Thymus (tissue), 11 donors: ENCODE results near the gene ATP1B1. TPM values are rescaled to one million over a fixed set of nuclear protein-coding genes. Genes with fewer than 3 reads are reported as not detected.

ENCODE experiments used
- DNase-seq, 9 donors: peaks; one replicate each; pipeline ENCODE4 v3.0.0-alpha.2; 2013; ENCODE audit warnings: low spot score in 9 of 9, low read depth in 6 of 9, missing footprints in 1 of 9
- H3K27ac ChIP-seq, 2 donors: one replicate each; pipeline ENCODE4 v1.5.1; 2013; ENCODE audit warnings: control low read depth in 1 of 2, low read depth in 1 of 2, low read length in 1 of 2, mild to moderate bottlenecking in 1 of 2, moderate library complexity in 1 of 2
- H3K27me3 ChIP-seq, 2 donors: one replicate each; pipeline ENCODE4 v1.5.1; 2013; ENCODE audit warnings: low read length in 1 of 2; ENCODE audit not compliant: control insufficient read depth in 2 of 2, insufficient read depth in 1 of 2
- H3K36me3 ChIP-seq, 2 donors: one replicate each; pipeline ENCODE4 v1.5.1; 2013; ENCODE audit warnings: low read length in 1 of 2, mild to moderate bottlenecking in 1 of 2, moderate library complexity in 1 of 2; ENCODE audit not compliant: control insufficient read depth in 2 of 2, insufficient read depth in 2 of 2
- H3K4me1 ChIP-seq, 2 donors: one replicate each; pipeline ENCODE4 v1.5.1; 2013; ENCODE audit warnings: low read length in 2 of 2; ENCODE audit not compliant: control insufficient read depth in 2 of 2, insufficient read depth in 2 of 2
- H3K4me3 ChIP-seq, 2 donors: one replicate each; pipeline ENCODE4 v1.5.1; 2013; ENCODE audit warnings: low read length in 2 of 2, control low read depth in 1 of 2, mild to moderate bottlenecking in 1 of 2
- H3K9me3 ChIP-seq, 2 donors: one replicate each; pipeline ENCODE4 v1.5.1; 2013; ENCODE audit warnings: low read length in 1 of 2, mild to moderate bottlenecking in 1 of 2; ENCODE audit not compliant: control insufficient read depth in 2 of 2, insufficient read depth in 1 of 2
- WGBS: extraction: QIAGEN DNeasy Blood & Tissue Kit; methylation state at CpG from one replicate; pipeline ENCODE4 v1.1.7; 2013; 5-methylcytosine and 5-hydroxymethylcytosine counted together
- polyA plus RNA-seq: library from polyadenylated mRNA; stranded (reverse); fragments of 200-250 nt; gene quantifications from one replicate; pipeline ENCODE4 v1.2.3, GENCODE V29; 2013
- total RNA-seq: library from RNA; stranded (reverse); fragments of 120-200 nt; gene quantifications from one replicate; pipeline ENCODE4 v1.2.4, GENCODE V29; 2013
- donor health status: healthy.

Gene ATP1B1
- total and polyA plus RNA-seq, 2 donors, result 10.7 to 41.8 TPM

DNA sequence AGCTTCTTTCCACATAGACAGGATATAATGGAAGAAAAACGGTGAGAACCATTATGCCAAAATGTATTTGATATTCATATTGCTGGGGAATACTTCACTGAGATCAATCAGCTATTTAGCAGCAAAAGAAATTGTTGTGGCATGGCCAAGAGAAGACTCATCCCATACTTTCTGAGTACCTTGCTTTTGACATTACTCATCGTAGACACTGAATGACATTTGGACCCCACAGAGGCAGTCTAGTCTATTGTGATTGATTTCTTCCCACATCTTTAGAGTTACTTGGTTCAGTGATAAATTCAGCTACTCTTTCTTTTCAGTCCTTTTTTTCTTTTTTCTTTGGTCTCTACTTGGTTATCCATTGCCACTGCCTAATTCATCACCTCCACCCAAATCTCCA lies 22.1 kb downstream of the ATP1B1 start:
- Histone ChIP-seq H3K4me3 (no peak overlapping the region), H3K27ac (no peak overlapping the region), H3K9me3 (no peaks in the 10 kb centered on the region), H3K27me3 (no peaks in the 10 kb centered on the region), H3K4me1 (no peaks in the 10 kb centered on the region), H3K36me3 (no peaks in the 10 kb centered on the region)
- 98% methylated on average over 2 of the region's 2 CpGs for WGBS
- DNase-seq, result no peak

DNA sequence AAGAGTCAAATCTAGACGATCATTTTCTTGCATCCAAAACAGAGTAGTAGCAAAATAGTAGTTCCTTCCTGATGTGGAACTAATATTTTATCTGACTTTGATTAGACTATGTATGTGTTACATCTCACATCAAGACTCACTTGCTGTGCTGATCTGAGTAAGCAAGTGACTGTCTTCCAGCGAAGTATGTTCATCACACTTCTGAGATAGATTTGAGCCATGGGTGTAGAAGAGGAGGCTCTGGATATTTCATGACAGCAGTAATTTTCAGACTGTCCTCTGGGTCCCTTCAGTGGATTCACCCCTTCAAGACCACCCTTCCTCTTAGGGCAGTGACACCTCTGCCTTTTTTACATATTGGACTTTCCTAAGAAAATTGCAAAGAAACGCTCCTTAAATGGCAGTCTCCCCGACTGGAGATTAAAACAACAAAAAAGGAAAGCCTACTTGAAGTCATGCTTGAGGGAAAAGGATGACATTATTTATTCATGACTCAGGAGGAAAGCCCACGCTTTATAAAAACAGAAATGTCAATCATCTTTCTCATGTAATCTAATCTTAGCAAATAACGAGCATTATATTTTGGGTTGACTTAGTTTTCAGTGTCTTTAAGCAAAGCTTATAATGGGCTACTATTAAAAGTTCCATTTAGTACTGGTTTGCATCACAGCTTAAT lies 22.8 kb downstream of the ATP1B1 start:
- Histone ChIP-seq H3K9me3 (no peaks in the 10 kb centered on the region), H3K36me3 (no peaks in the 10 kb centered on the region), H3K27me3 (no peaks in the 10 kb centered on the region), H3K4me3 (no peak overlapping the region), H3K27ac (no peak overlapping the region), H3K4me1 (no peaks in the 10 kb centered on the region)
- 88% methylated on average over 6 of the region's 6 CpGs for WGBS
- no peak for DNase-seq

DNA sequence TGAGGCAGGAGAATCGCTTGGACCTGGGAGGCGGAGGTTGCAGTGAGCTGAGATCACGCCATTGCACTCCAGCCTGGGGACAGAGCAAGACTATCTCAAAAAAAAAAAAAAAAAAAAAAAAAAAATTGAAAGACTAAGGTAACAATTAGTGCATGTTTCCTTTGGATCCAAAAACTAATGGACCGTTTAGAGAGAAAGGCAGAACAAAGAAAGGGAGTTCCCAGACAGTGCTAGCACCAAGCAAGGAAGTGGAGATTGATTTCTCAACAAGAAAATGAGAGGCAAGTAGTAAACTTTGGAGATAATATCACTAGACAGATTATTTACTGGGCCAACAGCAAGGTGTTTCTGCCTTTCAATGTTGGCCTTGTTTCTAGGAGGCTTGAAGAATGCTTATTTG lies 24.2 kb downstream of the ATP1B1 start:
- WGBS, result 92% methylated on average over 4 of the region's 4 CpGs
- Histone ChIP-seq H3K9me3 (no peaks in the 10 kb centered on the region), H3K4me3 (no peak overlapping the region), H3K27me3 (no peaks in the 10 kb centered on the region), H3K27ac (no peak overlapping the region), H3K4me1 (no peaks in the 10 kb centered on the region), H3K36me3 (no peaks in the 10 kb centered on the region)
- no peak for DNase-seq

DNA sequence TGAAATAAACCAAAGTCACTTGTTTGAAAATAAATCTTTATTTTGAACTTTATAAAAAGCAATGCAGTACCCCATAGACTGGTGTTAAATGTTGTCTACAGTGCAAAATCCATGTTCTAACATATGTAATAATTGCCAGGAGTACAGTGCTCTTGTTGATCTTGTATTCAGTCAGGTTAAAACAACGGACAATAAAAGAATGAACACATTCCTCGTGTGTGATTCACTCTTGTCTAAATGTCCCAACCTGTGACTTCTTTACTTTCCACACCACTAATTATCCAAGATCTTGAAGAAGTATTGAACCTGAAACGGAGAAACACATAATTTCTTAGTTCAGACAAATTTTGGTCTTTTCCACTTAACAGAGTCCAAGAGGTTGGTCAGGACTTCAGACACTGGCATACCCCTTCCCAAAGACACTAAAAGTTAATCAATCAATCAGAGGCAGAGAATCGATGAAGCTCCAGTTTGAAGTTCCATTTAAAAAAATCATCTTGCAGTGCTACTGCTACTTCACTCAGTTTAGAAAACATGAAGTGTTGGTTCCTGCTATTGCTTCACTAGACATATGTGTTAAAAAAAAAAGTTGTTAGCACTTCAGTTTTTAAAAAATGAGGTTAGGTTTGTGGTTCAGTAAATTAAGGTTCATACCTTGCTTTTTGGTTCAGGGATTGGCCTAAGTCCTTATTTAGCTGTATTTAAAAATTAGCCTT lies 26.2 kb downstream of the ATP1B1 start:
- H3K9me3 ChIP-seq, result no peaks in the 10 kb centered on the region
- no peaks in the 10 kb centered on the region for H3K36me3 ChIP-seq
- no peaks in the 10 kb centered on the region for H3K27me3 ChIP-seq
- no peaks in the 10 kb centered on the region for H3K4me1 ChIP-seq
- H3K27ac ChIP-seq, result no peak overlapping the region
- 97% methylated on average over 4 of the region's 4 CpGs for WGBS
- no peak for DNase-seq
- H3K4me3 ChIP-seq, result no peak overlapping the region

DNA sequence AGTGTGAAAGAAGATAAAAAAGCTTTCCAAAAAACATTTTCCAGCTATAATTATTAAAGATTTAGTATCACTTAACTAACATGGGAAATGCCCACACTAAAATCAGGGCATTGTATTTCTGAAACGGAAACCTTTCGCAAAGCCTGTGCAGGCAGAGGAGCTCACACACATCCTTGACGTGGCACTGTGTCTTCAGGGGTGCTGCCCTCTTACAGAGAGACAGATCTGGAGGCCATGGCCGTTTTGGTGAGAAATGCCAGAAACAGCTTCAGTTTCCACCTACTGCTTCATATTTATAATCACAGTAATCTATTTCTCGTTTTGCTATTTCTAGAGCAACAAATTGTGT lies 26.7 kb downstream of the ATP1B1 start:
- no peak overlapping the region for H3K4me3 ChIP-seq
- no peak overlapping the region for H3K27ac ChIP-seq
- WGBS, result 92% methylated on average over 5 of the region's 5 CpGs
- no peaks in the 10 kb centered on the region for H3K27me3 ChIP-seq
- H3K36me3 ChIP-seq, result no peaks in the 10 kb centered on the region
- H3K4me1 ChIP-seq, result no peaks in the 10 kb centered on the region
- no peak for DNase-seq
- H3K9me3 ChIP-seq, result no peaks in the 10 kb centered on the region

DNA sequence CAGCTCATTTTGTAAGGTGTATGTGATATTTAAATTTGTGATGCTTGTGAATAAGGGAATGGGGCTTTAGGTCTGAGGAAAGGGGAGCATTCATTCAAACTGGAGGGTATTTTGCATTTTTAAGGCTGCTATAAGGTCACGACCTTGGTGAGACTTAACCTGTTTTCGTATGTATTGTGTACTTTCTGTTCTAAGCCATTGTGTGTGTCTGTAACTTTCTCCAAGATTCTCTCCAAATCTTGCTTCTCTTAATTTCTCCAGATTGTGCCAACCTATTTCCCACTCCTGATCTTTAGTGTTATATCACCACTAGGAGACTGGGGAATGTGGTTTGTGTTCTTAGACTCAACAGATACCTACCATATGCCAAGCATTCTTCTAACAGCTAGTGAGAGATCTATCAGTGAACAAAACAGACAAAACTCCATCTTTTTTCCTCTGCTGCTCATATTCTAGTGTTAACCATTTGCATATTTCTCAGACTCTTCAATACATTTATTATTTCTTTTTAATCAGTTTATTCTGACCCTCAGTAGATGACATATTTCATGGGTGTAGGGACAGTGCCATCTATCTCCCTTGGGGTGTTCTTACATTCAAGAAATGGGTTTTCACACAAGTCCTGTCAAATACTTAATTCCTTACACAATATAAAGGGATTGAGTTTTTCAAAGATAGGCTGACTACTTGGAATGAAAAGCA lies 27.5 kb downstream of the ATP1B1 start:
- H3K4me3 ChIP-seq, result no peak overlapping the region
- no peaks in the 10 kb centered on the region for H3K4me1 ChIP-seq
- no peaks in the 10 kb centered on the region for H3K9me3 ChIP-seq
- 94% methylated on average over 2 of the region's 2 CpGs for WGBS
- no peaks in the 10 kb centered on the region for H3K27me3 ChIP-seq
- no peak for DNase-seq
- H3K27ac ChIP-seq, result no peak overlapping the region
- H3K36me3 ChIP-seq, result no peaks in the 10 kb centered on the region

DNA sequence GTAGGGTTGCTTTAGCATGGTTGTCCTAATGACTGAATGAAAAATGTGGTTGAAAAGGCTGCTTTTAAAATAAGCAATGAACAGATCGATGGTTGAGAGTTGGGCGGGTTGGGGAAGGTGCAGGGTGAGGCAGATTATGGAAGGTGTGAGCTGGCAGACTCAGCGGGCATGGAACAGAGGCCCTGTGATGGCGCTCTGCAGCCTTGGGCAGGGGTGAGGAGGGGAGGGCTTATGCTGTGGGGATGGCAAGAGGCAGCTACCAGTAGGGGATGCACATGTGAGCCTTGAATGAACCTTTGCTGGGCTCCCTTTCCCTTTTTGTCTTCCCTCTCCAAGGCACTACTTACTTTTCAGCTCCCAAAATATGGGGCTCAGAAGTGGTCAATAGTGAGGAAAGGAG lies 30.9 kb downstream of the ATP1B1 start:
- H3K9me3 ChIP-seq, result no peaks in the 10 kb centered on the region
- no peaks in the 10 kb centered on the region for H3K4me1 ChIP-seq
- 98% methylated on average over 4 of the region's 4 CpGs for WGBS
- H3K27me3 ChIP-seq, result no peaks in the 10 kb centered on the region
- no peak overlapping the region for H3K4me3 ChIP-seq
- DNase-seq, result no peak
- H3K36me3 ChIP-seq, result no peaks in the 10 kb centered on the region
- H3K27ac ChIP-seq, result no peak overlapping the region

DNA sequence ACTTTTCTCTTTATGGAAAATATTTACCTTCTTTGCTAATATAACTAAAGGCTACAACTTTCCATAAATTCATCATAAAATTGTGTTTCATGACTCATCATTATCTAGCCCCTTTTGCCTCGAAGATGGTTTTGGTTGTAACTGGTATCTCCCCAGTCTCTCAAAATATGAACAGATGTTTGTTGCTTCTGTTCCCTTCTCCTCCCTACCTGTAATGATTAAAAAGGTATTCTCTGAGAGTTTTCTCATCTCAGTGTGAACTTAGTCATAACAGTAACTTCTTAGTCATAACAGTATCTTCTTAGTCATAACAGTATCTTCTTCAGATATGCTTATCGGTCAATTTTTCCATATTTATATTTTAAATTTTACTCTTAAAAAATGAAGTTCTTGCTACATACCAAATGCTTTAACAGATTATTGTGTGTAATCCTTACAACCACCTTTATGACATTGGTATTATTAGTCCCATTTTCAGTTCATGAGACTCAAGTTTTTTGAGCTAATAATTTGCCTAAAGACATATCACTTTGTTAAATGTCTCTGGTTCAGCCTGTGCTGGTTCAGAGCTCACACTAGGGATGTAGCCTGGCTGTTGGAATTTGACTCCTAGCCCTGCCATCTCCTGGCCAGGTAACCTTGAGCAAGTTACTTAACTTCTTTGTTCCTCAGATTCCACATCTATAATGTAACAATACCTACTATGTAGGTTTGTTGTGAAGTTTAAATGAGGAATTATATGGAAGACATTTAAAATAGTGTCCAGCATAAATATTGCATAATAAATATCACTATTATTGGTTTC lies 32.6 kb downstream of the ATP1B1 start:
- H3K27ac ChIP-seq, result no peak overlapping the region
- WGBS, result 95% methylated on average over 2 of the region's 2 CpGs
- H3K27me3 ChIP-seq, result no peaks in the 10 kb centered on the region
- no peaks in the 10 kb centered on the region for H3K36me3 ChIP-seq
- no peak overlapping the region for H3K4me3 ChIP-seq
- no peaks in the 10 kb centered on the region for H3K9me3 ChIP-seq
- no peaks in the 10 kb centered on the region for H3K4me1 ChIP-seq
- DNase-seq, result no peak

DNA sequence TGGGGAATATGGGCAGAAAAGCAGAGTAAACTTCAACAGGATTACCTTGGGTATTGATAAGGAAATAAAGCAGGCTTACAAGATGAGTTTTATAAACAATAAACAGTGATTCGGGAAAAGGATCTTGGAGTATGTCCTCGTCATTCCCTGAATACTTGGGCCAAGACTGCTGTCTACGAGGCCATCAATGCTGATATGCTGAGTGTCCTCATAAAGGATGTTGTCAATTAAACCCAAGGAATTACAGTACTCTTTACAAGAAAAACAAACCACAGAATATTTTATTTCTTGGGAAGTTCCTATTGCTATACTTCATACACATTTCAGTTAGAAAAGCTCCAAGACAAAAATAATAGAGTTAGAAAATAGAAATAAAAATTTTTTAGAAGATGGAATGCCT lies 34.9 kb downstream of the ATP1B1 start:
- WGBS, result 94% methylated on average over 3 of the region's 3 CpGs
- Histone ChIP-seq H3K27me3 (no peaks in the 10 kb centered on the region), H3K4me3 (no peak overlapping the region), H3K27ac (no peak overlapping the region), H3K4me1 (no peaks in the 10 kb centered on the region), H3K9me3 (no peaks in the 10 kb centered on the region), H3K36me3 (no peaks in the 10 kb centered on the region)
- DNase-seq, result no peak
